NCI-H774 (cell line): Measurements from ENCODE around the gene COL15A1.

Experiments used
- DNase-seq: peaks from one replicate; lab custom pipeline; 2025; lab: John Stamatoyannopoulos, UW

The COL15A1 gene

GRCh38 chr9:99037769-99038483, 94.2 kb downstream of the COL15A1 start:
- DNase-seq, result no peak

- DNase-seq, result no peak
Observed at GRCh38 chr9:99038484-99038820, 94.7 kb downstream of the COL15A1 start.

- no peak for DNase-seq
Observed at GRCh38 chr9:99039505-99040182, 95.9 kb downstream of the COL15A1 start.

GRCh38 chr9:99040251-99040900, 96.7 kb downstream of the COL15A1 start:
- DNase-seq, result no peak

- DNase-seq, result no peak
Observed at GRCh38 chr9:99040911-99041582, 97.3 kb downstream of the COL15A1 start.

- no peak for DNase-seq
Observed at GRCh38 chr9:99041618-99042017, 97.9 kb downstream of the COL15A1 start.

- no peak for DNase-seq
Observed at GRCh38 chr9:99042620-99043019, 98.9 kb downstream of the COL15A1 start.

- no peak for DNase-seq
Observed at GRCh38 chr9:99044827-99045226, 101.1 kb downstream of the COL15A1 start.

GRCh38 chr9:99046068-99046467, 102.4 kb downstream of the COL15A1 start:
- DNase-seq, result no peak

- no peak for DNase-seq
Observed at GRCh38 chr9:99046542-99047071, 102.9 kb downstream of the COL15A1 start.

- no peak for DNase-seq
Observed at GRCh38 chr9:99049228-99049627, 105.5 kb downstream of the COL15A1 start.

GRCh38 chr9:99049641-99050040, 105.9 kb downstream of the COL15A1 start:
- DNase-seq, result no peak

- peak; percentile 51 for DNase-seq
Observed at GRCh38 chr9:99050292-99050911, 106.7 kb downstream of the COL15A1 start.

- DNase-seq, result no peak
Observed at GRCh38 chr9:99050924-99051323, 107.2 kb downstream of the COL15A1 start.

- no peak for DNase-seq
Observed at GRCh38 chr9:99051406-99051805, 107.7 kb downstream of the COL15A1 start.

GRCh38 chr9:99051851-99052250, 108.1 kb downstream of the COL15A1 start:
- DNase-seq, result no peak

- DNase-seq, result no peak
Observed at GRCh38 chr9:99052815-99053715, 109.4 kb downstream of the COL15A1 start.

- DNase-seq, result no peak
Observed at GRCh38 chr9:99054581-99054980, 110.9 kb downstream of the COL15A1 start.

GRCh38 chr9:99055384-99055783, 111.7 kb downstream of the COL15A1 start:
- no peak for DNase-seq

GRCh38 chr9:99056186-99056585, 112.5 kb downstream of the COL15A1 start:
- DNase-seq, result no peak
